HepG2 (cell line): ENCODE measurements around the gene PMEL. TPM values are rescaled to one million over a fixed set of nuclear protein-coding genes. Genes with fewer than 3 reads are reported as not detected.

Source experiments
- ATF7-NPFF ChIP-seq: sonication (generic); formaldehyde crosslinking; IDR thresholded peaks from 2 replicates; pipeline ENCODE4 v1.8.1; 2023; ENCODE audit warnings: mild to moderate bottlenecking, low read depth, missing genetic modification reagents, moderate library complexity
- EED ChIP-seq: sonication (generic); formaldehyde crosslinking; IDR thresholded peaks from 2 replicates; pipeline ENCODE4 v1.5.0; 2020; ENCODE audit warnings: mild to moderate bottlenecking, missing genetic modification reagents
- HOXA5 ChIP-seq: sonication (generic); formaldehyde crosslinking; IDR thresholded peaks from 2 replicates; pipeline ENCODE4 v1.4.0; 2020; ENCODE audit warnings: missing genetic modification reagents
- MEF2D ChIP-seq: sonication (generic); formaldehyde crosslinking; IDR thresholded peaks from 2 replicates; pipeline ENCODE4 v1.5.1; 2020; ENCODE audit warnings: mild to moderate bottlenecking, missing genetic modification reagents
- POLR2A ChIP-seq, 2 experiments: IDR thresholded peaks; 2 replicates each; pipeline ENCODE4 v1.6.1; 2011; ENCODE audit warnings: low read depth in 2 of 2, low read length in 2 of 2, mild to moderate bottlenecking in 1 of 2, moderate library complexity in 1 of 2; ENCODE audit not compliant: insufficient read depth in 1 of 2
- SOX5 ChIP-seq: IDR thresholded peaks from 2 replicates; pipeline ENCODE4 v1.6.1; 2016; ENCODE audit warnings: borderline replicate concordance
- XRCC5 ChIP-seq: fragments of 200-400 bp; formaldehyde crosslinking; optimal IDR thresholded peaks from 2 replicates; pipeline ENCODE3; 2017; ENCODE audit warnings: mild to moderate bottlenecking, low read length
- ZNF782 ChIP-seq: sonication (generic); formaldehyde crosslinking; IDR thresholded peaks from 2 replicates; pipeline ENCODE4 v1.4.0; 2020; ENCODE audit warnings: missing genetic modification reagents, mild to moderate bottlenecking, borderline replicate concordance
- polyA plus RNA-seq, 8 experiments: library from polyadenylated mRNA; depleted of rRNA in 3 of 8; stranded (reverse) in 7 of 8; unstranded in 1 of 8; fragments of >200 nt; fragmentation: Illumina TruSeq in 4 of 8; extraction: Trizol in 4 of 8; gene quantifications; 2 replicates each; pipeline versions ENCODE4 v1.2.1 to v1.2.3, GENCODE V29; 2011 to 2016; ENCODE audit warnings: low read depth in 4 of 8, missing spikeins in 1 of 8, mixed read lengths in 1 of 8; ENCODE audit not compliant: insufficient read depth in 1 of 8
- total RNA-seq, 5 experiments: library from RNA; depleted of rRNA; stranded (reverse); fragments of >200 nt; fragmentation: Illumina TruSeq; extraction: Trizol; gene quantifications; 2 replicates each; pipeline ENCODE4 v1.2.3, GENCODE V29; 2016; ENCODE audit warnings: low read depth in 1 of 5
- TF ChIP-seq, protein P1 (sequence below): sonication (generic); formaldehyde crosslinking; IDR thresholded peaks from 2 replicates; pipeline ENCODE4 v1.8.1; 2023; ENCODE audit warnings: mild to moderate bottlenecking, moderate library complexity, missing genetic modification reagents
- TF ChIP-seq, protein P2 (sequence below): IDR thresholded peaks from 2 replicates; pipeline ENCODE4 v1.6.1; 2016; ENCODE audit warnings: low read depth, missing genetic modification reagents, missing compliant biosample characterization
- TF ChIP-seq, protein P3 (sequence below): sonication (generic); formaldehyde crosslinking; IDR thresholded peaks from 2 replicates; pipeline ENCODE4 v1.5.1; 2020; ENCODE audit warnings: mild to moderate bottlenecking, moderate library complexity, missing genetic modification reagents
- TF ChIP-seq, protein P4 (sequence below): sonication (generic); formaldehyde crosslinking; IDR thresholded peaks from 2 replicates; pipeline ENCODE4 v1.4.0; 2020; ENCODE audit warnings: missing genetic modification reagents, borderline replicate concordance
- TF ChIP-seq, protein P5 (sequence below): sonication (generic); formaldehyde crosslinking; IDR thresholded peaks from 2 replicates; pipeline ENCODE4 v1.8.0; 2022; ENCODE audit warnings: missing genetic modification reagents, mild to moderate bottlenecking, moderate library complexity, borderline replicate concordance

PMEL gene
- total and polyA plus RNA-seq, 2 of the 13 experiments (the other 11 are each of a cell fraction or from before 2014, with no cell fraction given): 0.49 to 3.3 TPM

DNA sequence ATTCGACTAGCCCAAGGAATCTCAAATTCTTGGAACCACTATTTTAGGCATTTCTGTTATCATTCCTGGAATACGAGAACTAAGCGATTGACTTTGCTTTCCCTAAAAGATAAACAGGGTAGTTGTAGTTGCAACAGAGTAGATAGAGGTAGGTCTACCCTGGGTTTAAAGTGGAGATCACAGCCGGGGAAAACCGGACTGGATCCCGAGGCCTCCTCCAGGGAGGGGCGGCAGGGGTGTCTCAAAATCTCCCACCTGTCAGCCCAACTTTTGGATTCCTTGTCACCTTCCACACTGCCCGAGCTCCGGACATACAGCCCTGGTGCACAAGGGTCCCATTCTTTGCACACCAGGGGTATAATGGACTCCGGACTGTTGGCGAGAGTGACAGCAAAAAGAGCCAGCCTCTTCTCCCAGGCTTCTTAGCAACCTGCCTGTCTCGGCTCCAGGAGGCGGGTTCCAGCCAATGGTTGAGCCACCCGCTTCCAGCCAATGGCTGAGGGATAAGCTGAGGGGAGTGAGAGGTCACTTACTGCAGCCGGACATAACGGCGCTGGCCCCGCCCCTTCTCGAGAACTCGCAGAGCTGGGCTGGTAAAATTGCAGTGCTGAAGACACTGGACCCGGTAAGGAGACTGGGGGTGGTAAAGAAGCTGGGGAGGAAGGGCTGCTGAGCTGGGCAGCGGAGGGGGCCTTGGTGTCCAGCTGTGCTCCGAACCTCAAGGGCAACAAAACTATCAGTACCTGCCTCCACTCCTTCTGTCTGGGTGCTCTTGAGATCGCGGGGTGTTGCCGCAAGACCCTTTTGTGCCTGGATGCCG lies 31.1 kb upstream of the PMEL start, which contains the start of gene SUOX (continued):
- TF ChIP-seq SOX5 (no peak), EED (CRISPR knock-in tag) (no peak), MEF2D (CRISPR knock-in tag) (peak; percentile 48; the same call in 1 of the 2 replicates), XRCC5 (peak; percentile 86), HOXA5 (0 out of 2 replicates have a peak, but pooled peaks have one; percentile 28), ATF7-NPFF (0 out of 2 replicates have a peak, but pooled peaks have one; percentile 45), ZNF782 (CRISPR knock-in tag) (0 out of 2 replicates have a peak, but pooled peaks have one; percentile 51), POLR2A (IDR thresholded peaks at IDR 0.05; ENCODE audit: insufficient read depth in 1 of 2, low read depth in 2 of 2, low read length in 2 of 2) (peak; percentile 75 to 86)
- TF ChIP-seq, protein P1, sequence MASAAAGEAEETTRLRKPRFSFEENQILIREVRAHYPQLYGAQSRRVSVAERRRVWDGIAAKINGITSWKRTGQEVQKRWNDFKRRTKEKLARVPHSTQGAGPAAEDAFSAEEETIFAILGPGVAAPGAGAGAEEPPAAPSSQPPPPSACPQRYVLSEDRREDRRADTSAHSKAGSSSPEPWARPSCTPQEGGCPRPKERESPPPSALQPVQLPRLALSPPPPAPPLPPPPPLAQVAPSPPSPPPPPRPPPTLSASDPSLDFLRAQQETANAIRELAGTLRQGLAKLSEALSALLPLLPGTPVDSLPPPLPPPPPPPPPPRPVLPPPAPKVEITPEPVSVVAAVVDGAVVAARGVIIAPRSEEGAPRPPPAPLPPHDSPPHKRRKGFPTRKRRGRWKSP (CRISPR knock-in tag): 0 out of 2 replicates have a peak, but pooled peaks have one; percentile 7
- TF ChIP-seq, protein P2, sequence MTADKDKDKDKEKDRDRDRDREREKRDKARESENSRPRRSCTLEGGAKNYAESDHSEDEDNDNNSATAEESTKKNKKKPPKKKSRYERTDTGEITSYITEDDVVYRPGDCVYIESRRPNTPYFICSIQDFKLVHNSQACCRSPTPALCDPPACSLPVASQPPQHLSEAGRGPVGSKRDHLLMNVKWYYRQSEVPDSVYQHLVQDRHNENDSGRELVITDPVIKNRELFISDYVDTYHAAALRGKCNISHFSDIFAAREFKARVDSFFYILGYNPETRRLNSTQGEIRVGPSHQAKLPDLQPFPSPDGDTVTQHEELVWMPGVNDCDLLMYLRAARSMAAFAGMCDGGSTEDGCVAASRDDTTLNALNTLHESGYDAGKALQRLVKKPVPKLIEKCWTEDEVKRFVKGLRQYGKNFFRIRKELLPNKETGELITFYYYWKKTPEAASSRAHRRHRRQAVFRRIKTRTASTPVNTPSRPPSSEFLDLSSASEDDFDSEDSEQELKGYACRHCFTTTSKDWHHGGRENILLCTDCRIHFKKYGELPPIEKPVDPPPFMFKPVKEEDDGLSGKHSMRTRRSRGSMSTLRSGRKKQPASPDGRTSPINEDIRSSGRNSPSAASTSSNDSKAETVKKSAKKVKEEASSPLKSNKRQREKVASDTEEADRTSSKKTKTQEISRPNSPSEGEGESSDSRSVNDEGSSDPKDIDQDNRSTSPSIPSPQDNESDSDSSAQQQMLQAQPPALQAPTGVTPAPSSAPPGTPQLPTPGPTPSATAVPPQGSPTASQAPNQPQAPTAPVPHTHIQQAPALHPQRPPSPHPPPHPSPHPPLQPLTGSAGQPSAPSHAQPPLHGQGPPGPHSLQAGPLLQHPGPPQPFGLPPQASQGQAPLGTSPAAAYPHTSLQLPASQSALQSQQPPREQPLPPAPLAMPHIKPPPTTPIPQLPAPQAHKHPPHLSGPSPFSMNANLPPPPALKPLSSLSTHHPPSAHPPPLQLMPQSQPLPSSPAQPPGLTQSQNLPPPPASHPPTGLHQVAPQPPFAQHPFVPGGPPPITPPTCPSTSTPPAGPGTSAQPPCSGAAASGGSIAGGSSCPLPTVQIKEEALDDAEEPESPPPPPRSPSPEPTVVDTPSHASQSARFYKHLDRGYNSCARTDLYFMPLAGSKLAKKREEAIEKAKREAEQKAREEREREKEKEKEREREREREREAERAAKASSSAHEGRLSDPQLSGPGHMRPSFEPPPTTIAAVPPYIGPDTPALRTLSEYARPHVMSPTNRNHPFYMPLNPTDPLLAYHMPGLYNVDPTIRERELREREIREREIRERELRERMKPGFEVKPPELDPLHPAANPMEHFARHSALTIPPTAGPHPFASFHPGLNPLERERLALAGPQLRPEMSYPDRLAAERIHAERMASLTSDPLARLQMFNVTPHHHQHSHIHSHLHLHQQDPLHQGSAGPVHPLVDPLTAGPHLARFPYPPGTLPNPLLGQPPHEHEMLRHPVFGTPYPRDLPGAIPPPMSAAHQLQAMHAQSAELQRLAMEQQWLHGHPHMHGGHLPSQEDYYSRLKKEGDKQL (CRISPR knock-in tag): no peak
- TF ChIP-seq, protein P3, sequence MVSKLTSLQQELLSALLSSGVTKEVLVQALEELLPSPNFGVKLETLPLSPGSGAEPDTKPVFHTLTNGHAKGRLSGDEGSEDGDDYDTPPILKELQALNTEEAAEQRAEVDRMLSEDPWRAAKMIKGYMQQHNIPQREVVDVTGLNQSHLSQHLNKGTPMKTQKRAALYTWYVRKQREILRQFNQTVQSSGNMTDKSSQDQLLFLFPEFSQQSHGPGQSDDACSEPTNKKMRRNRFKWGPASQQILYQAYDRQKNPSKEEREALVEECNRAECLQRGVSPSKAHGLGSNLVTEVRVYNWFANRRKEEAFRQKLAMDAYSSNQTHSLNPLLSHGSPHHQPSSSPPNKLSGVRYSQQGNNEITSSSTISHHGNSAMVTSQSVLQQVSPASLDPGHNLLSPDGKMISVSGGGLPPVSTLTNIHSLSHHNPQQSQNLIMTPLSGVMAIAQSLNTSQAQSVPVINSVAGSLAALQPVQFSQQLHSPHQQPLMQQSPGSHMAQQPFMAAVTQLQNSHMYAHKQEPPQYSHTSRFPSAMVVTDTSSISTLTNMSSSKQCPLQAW: peak; percentile 76; the same call in 1 of the 2 replicates
- TF ChIP-seq, protein P4, sequence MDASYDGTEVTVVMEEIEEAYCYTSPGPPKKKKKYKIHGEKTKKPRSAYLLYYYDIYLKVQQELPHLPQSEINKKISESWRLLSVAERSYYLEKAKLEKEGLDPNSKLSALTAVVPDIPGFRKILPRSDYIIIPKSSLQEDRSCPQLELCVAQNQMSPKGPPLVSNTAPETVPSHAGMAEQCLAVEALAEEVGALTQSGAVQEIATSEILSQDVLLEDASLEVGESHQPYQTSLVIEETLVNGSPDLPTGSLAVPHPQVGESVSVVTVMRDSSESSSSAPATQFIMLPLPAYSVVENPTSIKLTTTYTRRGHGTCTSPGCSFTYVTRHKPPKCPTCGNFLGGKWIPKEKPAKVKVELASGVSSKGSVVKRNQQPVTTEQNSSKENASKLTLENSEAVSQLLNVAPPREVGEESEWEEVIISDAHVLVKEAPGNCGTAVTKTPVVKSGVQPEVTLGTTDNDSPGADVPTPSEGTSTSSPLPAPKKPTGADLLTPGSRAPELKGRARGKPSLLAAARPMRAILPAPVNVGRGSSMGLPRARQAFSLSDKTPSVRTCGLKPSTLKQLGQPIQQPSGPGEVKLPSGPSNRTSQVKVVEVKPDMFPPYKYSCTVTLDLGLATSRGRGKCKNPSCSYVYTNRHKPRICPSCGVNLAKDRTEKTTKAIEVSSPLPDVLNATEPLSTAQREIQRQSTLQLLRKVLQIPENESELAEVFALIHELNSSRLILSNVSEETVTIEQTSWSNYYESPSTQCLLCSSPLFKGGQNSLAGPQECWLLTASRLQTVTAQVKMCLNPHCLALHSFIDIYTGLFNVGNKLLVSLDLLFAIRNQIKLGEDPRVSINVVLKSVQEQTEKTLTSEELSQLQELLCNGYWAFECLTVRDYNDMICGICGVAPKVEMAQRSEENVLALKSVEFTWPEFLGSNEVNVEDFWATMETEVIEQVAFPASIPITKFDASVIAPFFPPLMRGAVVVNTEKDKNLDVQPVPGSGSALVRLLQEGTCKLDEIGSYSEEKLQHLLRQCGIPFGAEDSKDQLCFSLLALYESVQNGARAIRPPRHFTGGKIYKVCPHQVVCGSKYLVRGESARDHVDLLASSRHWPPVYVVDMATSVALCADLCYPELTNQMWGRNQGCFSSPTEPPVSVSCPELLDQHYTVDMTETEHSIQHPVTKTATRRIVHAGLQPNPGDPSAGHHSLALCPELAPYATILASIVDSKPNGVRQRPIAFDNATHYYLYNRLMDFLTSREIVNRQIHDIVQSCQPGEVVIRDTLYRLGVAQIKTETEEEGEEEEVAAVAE (CRISPR knock-in tag): peak; percentile 95
- TF ChIP-seq, protein P5, sequence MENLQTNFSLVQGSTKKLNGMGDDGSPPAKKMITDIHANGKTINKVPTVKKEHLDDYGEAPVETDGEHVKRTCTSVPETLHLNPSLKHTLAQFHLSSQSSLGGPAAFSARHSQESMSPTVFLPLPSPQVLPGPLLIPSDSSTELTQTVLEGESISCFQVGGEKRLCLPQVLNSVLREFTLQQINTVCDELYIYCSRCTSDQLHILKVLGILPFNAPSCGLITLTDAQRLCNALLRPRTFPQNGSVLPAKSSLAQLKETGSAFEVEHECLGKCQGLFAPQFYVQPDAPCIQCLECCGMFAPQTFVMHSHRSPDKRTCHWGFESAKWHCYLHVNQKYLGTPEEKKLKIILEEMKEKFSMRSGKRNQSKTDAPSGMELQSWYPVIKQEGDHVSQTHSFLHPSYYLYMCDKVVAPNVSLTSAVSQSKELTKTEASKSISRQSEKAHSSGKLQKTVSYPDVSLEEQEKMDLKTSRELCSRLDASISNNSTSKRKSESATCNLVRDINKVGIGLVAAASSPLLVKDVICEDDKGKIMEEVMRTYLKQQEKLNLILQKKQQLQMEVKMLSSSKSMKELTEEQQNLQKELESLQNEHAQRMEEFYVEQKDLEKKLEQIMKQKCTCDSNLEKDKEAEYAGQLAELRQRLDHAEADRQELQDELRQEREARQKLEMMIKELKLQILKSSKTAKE (CRISPR knock-in tag): no peak
